DND-41 (cell line): ENCODE data around the gene CYP46A1.

Source experiments
- CTCF ChIP-seq: IDR thresholded peaks from 2 replicates; pipeline ENCODE4 v1.5.1; 2012; ENCODE audit warnings: borderline replicate concordance, low read length, moderate library complexity, mild to moderate bottlenecking; ENCODE audit not compliant: poor library complexity, severe bottlenecking; ENCODE audit errors: extremely low read depth
- EZH2 ChIP-seq: IDR thresholded peaks from 3 replicates; pipeline ENCODE4 v1.6.1; 2012; ENCODE audit warnings: borderline replicate concordance, low read depth, mild to moderate bottlenecking, moderate library complexity, low read length, inconsistent platforms; ENCODE audit not compliant: severe bottlenecking

GRCh38 chr14:99689266-99690236 is 5.5 kb downstream of the CYP46A1 start:
- TF ChIP-seq CTCF (no peak), EZH2 (no peak)
